ENCODE data around the gene TEX54. TPM values are rescaled to one million over a fixed set of nuclear protein-coding genes. Genes with fewer than 3 reads are reported as not detected.
A peak's percentile ranks its signal among the peaks of the same experiment; 100 is the strongest.

The TEX54 gene
- total and polyA plus RNA-seq, 2 experiments from 2014 or later: 1.8 TPM; not detected in 1

DNA sequence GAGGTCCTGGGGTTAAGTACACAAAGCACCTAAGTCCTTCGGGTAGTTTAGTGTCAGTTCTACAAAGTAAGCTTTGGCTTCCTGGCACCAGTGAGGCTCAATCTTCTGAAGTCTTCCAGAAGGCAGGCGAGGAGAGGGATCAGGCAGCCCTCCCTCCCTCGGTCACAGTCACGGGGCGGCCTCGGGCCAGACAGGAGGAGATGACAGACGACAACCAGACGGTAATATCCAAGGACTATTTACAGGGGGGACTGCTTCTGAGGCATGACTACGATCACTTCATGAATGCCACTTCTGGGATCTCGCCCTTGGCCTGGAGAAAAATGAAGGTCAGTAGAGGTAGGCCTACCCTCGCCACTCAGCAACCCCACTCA is 40.5 kb downstream of the TEX54 start:
- TF ChIP-seq EZH2phosphoT487 (IDR thresholded peaks at IDR 0.05; ENCODE audit: low read depth, severe bottlenecking, unreplicated experiment) (no peak), EZH2 (IDR thresholded peaks at IDR 0.05; ENCODE audit: borderline replicate concordance) (no peak)
- TF ChIP-seq, protein P1, sequence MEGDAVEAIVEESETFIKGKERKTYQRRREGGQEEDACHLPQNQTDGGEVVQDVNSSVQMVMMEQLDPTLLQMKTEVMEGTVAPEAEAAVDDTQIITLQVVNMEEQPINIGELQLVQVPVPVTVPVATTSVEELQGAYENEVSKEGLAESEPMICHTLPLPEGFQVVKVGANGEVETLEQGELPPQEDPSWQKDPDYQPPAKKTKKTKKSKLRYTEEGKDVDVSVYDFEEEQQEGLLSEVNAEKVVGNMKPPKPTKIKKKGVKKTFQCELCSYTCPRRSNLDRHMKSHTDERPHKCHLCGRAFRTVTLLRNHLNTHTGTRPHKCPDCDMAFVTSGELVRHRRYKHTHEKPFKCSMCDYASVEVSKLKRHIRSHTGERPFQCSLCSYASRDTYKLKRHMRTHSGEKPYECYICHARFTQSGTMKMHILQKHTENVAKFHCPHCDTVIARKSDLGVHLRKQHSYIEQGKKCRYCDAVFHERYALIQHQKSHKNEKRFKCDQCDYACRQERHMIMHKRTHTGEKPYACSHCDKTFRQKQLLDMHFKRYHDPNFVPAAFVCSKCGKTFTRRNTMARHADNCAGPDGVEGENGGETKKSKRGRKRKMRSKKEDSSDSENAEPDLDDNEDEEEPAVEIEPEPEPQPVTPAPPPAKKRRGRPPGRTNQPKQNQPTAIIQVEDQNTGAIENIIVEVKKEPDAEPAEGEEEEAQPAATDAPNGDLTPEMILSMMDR (IDR thresholded peaks at IDR 0.05; ENCODE audit: poor library complexity): no peak
- Histone ChIP-seq H3K79me2 (peaks cover 43% of the 10 kb centered on the region), H3K27ac (peak overlapping the region; percentile 73), H3K4me1 (ENCODE audit: insufficient read depth) (peaks cover 32% of the 10 kb centered on the region), H3K27me3 (no peaks in the 10 kb centered on the region), H3K4me3 (no peak overlapping the region), H3K36me3 (replicated peaks; ENCODE audit: insufficient read depth, low read depth) (no peaks in the 10 kb centered on the region), H4K20me1 (ENCODE audit: insufficient read depth, poor library complexity, severe bottlenecking) (no peaks in the 10 kb centered on the region), H3K4me2 (peak overlapping the region; percentile 92), H3K9me2 (replicated peaks; ENCODE audit: insufficient read depth) (no peaks in the 10 kb centered on the region), H3K9me3 (ENCODE audit: low read depth) (no peaks in the 10 kb centered on the region), H2AFZ (peak overlapping the region; percentile 10)
- DNase-seq (ENCODE audit: low spot score): peak; percentile 59
- WGBS (ENCODE audit: low lambda C conversion rate, missing lambda C conversion rate): 23% methylated on average over 11 of the region's 11 CpGs

GRCh38 chr11:62791501-62792201 is 41.0 kb downstream of the TEX54 start, which contains the start of gene TMEM223:
TSS of gene TMEM223 (minus strand) at chr11:62792006. CDS start at chr11:62791994, 12 bp downstream.
- Histone ChIP-seq H2AFZ (peak within 1 kb of the TSS; percentile 21), H4K20me1 (ENCODE audit: insufficient read depth, poor library complexity, severe bottlenecking) (no peaks in the 10 kb centered on the region), H3K9me3 (ENCODE audit: low read depth) (no peaks in the 10 kb centered on the region), H3K4me1 (ENCODE audit: insufficient read depth) (peaks cover 32% of the 10 kb centered on the region), H3K27ac (peak within 1 kb of the TSS; percentile 73), H3K79me2 (peaks cover 43% of the 10 kb centered on the region), H3K4me2 (peak within 1 kb of the TSS; percentile 92), H3K27me3 (no peaks in the 10 kb centered on the region), H3K4me3 (peak within 1 kb of the TSS; percentile 87), H3K36me3 (replicated peaks; ENCODE audit: insufficient read depth, low read depth) (no peaks in the 10 kb centered on the region), H3K9me2 (replicated peaks; ENCODE audit: insufficient read depth) (no peaks in the 10 kb centered on the region)
- peak; percentile 95 for DNase-seq (ENCODE audit: low spot score)
- TF ChIP-seq EZH2phosphoT487 (IDR thresholded peaks at IDR 0.05; ENCODE audit: low read depth, severe bottlenecking, unreplicated experiment) (no peak), EZH2 (IDR thresholded peaks at IDR 0.05; ENCODE audit: borderline replicate concordance) (no peak)
- TF ChIP-seq, protein P1 (IDR thresholded peaks at IDR 0.05; ENCODE audit: poor library complexity): no peak
- WGBS (ENCODE audit: low lambda C conversion rate, missing lambda C conversion rate): under 1% methylated on average over 45 of the region's 58 CpGs

- H3K27ac ChIP-seq: no peak overlapping the region
- peaks cover 55% of the 10 kb centered on the region for H3K79me2 ChIP-seq
- no peaks in the 10 kb centered on the region for H3K36me3 ChIP-seq (replicated peaks; ENCODE audit: insufficient read depth, low read depth)
- no peak overlapping the region for H2AFZ ChIP-seq
- H4K20me1 ChIP-seq (ENCODE audit: insufficient read depth, poor library complexity, severe bottlenecking): no peaks in the 10 kb centered on the region
- no peaks in the 10 kb centered on the region for H3K9me2 ChIP-seq (replicated peaks; ENCODE audit: insufficient read depth)
- DNase-seq (ENCODE audit: low spot score): no peak
- no peak overlapping the region for H3K4me3 ChIP-seq
- TF ChIP-seq EZH2phosphoT487 (IDR thresholded peaks at IDR 0.05; ENCODE audit: low read depth, severe bottlenecking, unreplicated experiment) (no peak), EZH2 (IDR thresholded peaks at IDR 0.05; ENCODE audit: borderline replicate concordance) (no peak)
- TF ChIP-seq, protein P1 (IDR thresholded peaks at IDR 0.05; ENCODE audit: poor library complexity): no peak
- peaks cover 40% of the 10 kb centered on the region for H3K4me1 ChIP-seq (ENCODE audit: insufficient read depth)
- H3K27me3 ChIP-seq: no peaks in the 10 kb centered on the region
- no peak overlapping the region for H3K4me2 ChIP-seq
- 100% methylated on average over 2 of the region's 3 CpGs for WGBS (ENCODE audit: low lambda C conversion rate, missing lambda C conversion rate)
- H3K9me3 ChIP-seq (ENCODE audit: low read depth): no peaks in the 10 kb centered on the region
Measured at GRCh38 chr11:62789576-62789975, 43.1 kb downstream of the TEX54 start.
